OCI-M2 (cell line): Measurements from ENCODE around the gene PIR.

Source experiments
- DNase-seq: peaks from one replicate; lab custom pipeline; 2025; ENCODE audit not compliant: unreplicated experiment; lab: John Stamatoyannopoulos, UW

Gene PIR

DNA sequence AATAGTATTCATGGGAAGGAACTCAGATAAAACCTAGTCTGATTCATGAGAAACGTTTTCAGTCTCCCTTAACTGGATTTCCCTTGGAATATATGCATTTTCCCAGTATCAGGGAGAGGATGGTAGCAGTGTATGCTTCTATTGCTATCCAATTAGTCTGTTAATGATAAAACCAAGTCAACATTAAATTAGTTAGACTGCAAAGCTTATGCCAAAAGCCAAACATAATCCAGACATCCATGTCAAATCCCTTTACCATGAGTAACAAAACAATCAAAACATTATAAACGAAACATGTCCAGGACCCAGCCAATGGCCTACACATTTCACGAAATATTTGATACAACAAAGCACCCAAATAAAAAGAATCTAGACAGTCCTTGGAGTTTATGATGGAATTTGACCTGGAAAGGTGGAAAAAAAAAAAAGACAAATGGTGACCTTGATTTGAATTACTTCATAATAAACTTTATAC lies 74.4 kb downstream of the PIR start:
- DNase-seq = no peak

DNA sequence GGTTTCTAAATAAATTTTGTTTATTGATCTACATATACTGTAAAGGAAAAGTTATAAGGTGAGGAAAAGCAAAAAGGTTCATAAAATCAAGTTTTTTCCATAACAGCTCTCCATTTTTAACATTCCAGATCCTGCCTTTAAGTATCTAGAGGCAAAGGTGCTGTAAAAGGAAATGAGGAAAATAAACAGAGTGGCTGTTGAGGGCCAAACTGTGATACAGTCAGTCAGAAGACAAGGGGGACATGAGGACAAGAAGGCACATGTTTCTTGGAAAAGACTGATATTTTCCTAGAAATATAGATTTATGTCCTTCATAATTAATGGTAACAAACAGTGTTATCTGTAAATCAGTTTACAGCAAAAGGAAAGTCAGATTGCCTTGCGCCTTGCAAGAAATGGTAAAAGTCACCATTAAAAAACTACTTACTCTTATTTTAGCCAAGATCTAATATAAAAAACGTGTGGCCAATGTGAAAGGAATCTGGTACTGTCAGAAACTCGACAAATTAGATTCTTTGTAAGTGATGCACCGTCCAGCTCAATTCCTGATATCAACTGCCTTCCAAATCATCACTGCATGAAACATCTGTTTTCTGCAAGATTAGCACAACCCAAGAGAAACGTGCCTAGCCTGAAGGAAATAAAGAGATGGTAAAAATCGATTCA lies 75.0 kb downstream of the PIR start:
- no peak for DNase-seq

DNA sequence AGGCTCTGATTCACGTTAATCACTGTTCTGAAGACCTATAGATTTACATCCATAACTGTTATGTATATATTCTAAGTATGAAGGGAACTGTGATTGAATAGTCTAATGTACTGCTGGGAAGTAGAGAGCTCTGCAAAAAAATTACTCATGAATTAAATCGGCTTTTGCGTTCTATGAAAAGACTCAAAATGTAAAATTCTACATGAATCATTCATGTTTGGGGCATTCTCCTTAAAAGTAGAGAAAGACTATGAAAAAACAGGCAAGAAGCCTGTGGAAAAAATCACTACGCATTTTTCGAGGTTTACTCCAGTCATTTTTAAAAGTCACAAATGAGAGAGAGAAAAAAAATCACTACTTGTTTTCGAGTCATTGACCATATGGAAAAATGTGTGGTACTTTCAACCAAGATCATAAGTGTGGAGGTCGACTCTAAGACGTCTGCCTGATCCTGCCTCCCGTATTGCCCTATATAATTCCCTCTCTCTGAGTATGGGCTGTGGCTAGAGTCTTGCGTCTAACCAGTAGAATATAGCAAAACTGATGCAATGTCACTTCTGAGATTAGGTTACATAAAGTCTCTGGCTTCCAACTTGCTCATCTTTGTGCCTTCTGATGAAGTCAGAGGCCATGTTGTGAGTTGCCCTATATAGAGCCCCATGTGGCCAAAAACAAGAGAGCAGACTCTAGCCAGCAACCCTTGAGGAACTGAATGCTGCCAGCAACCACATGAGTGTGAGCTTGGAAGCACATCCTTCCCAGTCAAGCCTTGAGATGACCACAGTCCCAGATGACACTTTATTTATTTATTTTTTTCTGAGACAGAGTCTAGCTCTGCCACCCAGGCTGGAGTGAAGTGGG lies 76.8 kb downstream of the PIR start:
- DNase-seq = no peak

DNA sequence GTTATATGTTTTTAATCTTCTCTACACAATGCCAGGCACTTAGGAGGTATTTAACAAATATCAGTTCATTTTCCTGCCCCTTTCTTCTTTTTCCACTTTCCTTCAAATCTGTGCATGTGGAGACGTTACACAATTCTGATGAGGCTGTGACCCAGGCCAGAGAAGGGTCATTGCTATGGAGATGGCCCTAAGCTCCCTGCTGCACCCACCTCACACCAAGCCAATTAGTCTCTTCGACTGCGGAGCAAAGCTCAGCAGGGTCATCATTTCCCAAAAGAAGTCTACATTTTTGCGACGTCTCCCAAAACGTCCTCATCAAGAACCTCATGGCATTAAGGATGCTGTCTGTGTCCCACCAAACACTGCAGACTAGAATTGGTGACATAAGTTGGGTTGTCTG lies 80.0 kb downstream of the PIR start:
- no peak for DNase-seq

DNA sequence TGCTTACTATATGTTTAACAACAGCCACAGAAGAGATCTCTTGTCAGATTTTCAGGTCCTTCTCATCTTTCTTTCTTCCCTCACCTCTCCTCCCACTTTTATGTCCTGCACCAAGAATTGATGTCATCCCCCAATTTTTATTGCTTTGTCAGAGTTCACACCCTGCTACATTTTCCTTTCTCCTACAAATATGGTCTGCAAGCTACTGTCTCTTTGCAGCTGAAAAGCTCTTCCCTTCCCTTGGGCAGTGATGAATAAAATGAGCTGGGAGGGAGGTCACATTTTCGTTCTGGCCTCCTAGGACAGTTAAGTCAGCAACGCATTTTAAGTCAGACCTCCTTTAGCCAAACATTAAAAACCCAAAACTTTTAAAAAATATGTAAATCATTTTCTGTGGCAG lies 82.2 kb downstream of the PIR start:
- DNase-seq = no peak

DNA sequence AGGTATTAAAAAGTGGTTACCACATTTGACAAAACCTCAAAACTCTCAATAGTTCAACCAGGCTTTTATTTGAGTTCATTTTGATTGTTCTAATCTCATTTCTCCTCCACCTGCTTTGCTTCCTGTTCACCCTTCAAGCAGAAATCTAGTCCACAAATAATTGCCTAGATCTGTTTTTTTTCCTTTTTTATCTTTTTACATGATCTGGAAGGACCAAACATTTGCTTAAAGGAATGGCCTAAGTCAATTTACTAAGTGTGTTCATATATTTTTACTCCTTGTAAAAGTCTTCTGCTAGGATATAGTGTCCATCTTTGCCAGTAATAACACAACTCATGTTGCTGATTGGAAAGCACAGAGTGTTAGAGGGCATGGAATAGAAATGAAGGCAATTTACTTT lies 82.7 kb downstream of the PIR start:
- DNase-seq = no peak

DNA sequence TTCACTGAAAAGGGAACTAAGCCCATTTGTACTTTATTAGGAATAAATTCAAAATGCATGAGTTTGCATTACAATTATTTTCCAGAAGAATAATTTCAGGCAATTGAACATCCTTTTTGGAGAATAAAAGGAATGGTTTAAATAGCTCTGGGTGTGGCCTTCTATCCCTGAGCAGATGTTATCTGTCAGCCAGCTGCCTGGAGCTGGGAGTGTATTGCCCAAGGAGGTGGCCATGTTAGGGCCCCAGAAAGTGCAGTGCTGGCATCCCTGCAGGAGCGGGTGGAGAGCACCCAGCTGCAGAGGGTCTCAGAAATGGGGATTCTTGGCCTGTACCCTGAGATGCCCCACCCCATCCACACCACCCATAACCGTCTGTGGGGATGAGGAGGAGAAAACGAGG lies 87.3 kb downstream of the PIR start:
- DNase-seq = no peak

DNA sequence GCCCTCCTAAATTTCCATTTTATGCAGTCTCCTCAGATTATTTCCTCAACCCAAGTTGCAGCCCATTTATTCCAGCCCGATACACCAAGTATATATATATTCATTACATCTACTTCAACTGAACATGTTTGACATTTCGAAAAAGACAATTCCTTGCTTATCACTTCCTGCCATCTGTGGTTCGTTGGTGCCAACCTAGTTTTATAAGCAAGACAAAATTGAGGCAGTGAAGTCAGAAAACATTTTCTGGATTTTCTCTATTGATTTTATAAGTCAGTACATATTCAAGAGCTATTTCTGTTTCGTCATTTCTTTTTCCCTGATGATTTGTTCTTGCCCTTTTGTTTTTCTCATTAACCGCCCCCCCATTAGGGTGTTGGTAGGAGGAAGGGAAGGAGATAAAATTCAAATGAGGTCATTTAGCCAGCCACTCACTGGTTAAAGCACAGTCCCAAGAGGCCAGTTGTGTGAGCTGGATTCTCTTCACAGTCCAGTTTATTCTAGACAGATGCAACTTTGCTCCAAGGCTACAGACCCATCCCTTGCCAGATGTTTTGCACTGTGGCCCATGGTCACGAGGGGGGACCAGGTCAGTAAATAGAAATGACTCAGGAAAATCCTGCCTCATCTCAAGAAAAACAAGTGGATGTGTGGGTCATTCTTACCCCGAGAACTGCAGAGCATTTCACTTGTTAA lies 88.6 kb downstream of the PIR start:
- DNase-seq = peak; percentile 10

DNA sequence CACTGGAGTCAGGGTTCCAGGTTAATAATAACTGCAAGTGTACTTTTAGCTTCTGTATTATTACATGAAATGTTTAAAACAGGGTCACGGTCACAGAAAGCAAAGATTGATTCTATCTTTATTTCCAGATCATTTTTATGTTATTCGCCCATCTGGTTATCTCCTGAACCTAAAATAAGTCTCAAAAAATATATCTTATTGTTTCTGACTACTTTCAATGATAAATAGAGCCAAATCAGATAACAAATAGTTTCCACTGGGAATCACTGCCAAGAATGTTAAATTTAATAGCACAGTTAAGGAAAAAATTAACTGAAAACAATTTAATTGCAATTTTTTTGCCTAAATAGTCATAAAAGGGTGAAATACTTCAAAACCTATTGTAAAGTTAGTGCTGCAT lies 91.8 kb downstream of the PIR start:
- DNase-seq = no peak

DNA sequence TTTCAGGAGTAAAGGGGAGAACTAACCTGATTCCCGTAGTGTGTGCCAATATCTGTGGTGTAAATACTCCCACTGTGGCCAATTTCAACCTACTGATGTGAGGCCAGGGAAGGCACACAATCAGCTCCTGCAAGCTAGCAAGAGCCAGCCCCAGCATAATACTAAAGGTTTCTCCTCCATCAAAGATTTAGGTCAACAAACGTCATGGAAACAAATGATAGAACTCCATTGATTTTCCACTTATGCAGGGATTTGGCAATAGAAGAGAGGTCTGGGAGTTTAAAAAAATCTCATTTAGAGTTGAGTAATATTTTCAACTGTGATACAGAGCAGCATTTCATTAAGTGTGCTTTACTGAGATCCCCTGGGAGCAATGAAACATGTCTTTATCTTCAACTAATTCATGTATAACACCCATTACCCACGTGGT lies 93.2 kb downstream of the PIR start:
- no peak for DNase-seq

DNA sequence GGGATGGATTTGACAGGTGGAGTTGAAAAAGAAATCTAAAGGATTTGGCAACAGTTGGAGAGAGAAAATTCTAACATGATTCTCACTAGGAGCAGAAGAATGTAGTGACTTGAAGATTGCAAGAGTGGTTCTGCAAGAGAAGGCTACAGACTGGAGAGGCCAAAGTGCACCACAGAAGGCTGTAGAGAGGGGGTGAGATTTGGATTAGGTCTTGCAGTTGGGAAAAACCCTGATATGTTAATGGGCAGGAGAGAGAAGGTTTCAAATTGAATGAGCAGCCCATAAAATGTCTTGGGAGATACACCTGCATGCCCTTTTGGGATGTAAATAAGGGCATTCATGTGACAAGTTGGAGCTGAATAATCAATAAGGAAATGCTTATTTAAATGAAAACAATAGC lies 94.3 kb downstream of the PIR start:
- no peak for DNase-seq

DNA sequence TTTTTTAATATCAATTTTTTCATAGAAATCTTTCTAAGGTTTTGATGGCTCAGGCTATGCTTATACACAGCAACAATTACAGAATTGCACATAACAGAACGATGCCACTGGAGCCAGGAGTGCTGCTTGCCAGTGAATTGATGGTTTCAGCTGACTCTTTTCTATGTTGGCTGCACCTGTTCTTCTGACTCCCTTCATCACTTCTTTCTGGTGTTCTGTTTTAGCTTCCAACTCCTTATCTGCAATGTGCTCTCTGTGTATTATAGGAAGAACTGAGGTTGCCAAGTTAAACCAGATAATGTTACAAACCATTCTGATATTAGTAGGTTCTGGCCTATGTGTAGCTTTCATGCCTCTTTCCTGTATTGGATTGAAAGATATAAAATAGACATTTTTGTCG lies 97.3 kb downstream of the PIR start:
- DNase-seq = no peak

DNA sequence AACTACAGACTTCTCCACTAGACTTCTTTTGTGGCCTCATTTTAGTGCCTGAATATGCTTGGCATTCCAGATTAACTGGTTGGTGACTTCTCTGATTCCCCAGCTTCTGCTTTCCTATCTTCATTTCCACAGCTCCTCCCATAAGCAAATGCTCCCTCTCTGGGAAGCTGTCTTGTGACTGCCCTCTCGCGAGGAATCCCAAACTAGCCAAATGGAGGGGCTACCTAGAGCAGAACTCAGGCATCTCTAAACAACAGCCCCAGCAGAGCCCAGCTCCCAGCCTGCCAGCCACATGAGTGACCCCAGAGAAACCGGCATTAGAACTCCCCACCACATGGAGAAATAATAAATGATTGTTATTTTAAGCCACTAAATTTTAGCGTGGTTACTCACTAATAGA lies 101.3 kb downstream of the PIR start:
- no peak for DNase-seq

DNA sequence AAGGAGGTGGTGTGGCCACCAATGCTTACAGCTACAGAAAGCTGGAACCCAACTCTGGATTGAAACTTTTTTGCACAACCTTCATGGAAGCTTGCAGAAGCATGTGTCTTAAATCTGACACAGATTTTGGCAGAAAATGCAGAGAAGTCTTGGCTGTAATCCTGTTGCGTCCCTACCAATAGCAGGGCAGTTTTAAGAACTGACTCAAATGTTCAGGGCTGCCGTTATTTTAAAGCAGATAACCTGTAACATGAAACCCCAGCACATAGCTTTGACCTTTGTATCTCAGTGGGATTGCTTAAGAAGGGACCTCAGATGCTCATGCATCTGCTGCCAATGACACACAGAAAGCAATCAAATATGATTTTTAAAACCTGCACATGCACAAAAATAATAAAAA lies 108.8 kb downstream of the PIR start, which contains the start of gene VEGFD:
Gene VEGFD (minus strand): TSS at position 110 of the 400 bp plus-strand sequence. CDS start 467 bp downstream, outside the sequence.
- no peak for DNase-seq

DNA sequence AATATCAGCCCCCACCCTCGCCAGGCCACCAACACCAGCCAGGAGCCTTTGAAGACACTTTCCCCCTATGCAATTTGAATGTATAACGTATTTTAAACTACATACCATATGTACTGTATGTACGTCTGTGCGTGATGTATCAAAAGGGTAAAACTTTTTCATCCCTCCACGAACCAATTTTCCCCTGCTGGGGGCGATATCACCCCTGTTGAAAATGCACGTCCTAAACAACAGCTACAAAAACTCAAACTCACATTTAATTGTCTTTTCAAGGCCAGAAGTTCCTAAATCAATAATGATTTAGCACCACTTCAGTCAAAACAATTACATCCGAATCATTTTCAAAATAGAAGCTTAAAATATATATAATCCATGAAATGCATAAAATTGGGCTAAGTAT lies 110.3 kb downstream of the PIR start:
- DNase-seq = no peak

DNA sequence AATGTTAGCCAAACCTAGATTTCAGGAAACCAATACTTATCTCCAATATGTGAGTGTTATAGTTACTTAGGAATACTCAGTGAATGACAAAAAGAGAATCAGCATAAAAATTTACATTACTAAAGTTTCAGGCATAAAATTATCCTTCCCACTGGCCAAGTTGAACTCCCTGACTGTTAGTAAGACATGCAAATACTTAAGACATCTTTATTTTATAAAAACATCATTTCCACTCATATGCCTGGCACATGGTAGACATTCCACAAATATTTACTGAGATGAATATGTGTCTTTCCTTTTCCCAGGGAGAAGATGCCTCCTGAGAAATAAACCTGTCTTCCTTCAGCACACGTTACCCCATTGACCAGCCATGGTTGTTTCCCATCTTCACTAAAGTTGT lies 116.2 kb downstream of the PIR start:
- no peak for DNase-seq

DNA sequence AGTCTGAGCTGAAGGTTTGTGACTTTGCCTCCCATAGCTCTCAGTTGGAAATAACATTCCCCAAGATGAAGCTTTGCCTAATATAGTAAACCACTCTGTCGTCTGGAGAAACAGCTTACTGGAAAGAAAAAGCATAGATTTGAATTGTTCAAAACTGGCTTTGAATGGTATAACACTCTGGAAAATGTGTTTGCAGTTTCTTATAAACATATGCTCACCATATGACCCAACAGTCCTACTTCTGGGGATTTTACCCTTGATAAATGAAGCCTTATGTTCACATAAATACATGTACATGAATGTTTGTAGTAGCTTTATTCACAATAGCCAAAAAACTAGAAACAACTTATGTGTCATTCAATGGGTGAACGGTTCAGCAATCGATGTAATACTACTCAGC lies 119.2 kb downstream of the PIR start:
- DNase-seq = no peak

DNA sequence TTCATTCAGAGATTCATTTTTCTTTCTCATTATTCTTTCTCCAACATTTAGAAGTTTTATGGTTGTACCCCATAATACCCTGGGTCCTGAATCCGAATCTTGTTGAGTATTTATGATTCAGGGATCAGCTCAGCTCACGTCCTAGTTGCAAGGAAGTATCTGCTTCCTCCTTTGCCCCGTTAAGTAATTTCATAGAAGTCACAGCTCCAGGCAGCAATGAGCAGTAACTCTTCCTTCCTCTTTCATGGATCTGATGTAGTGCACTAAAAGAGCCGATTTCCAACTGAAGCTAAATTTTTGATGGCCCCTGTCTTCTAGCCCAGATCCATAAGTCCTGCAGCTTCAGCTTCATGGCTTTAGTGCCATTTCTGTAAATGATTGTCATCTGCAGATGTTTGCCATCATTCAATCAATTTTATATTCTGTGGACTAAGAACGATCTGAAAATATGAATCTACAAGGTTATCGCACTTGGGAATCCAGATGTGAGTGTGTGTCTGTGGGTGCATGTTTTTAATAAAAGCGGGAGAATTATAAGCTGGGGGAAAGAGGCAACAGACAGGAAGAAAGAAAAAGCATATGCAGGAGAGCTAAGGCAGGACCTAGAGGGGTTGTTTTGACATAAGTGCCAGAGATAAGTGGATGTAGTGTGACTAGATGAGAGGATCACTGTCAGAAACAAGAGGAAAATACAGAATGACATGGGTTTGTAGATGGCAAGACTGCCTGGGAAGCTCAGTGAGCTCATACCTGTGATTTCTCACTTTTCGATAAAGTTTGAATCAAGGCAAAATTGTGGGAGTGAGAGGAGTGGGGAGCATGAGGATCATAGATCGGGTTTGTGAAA lies 126.4 kb downstream of the PIR start:
- no peak for DNase-seq

DNA sequence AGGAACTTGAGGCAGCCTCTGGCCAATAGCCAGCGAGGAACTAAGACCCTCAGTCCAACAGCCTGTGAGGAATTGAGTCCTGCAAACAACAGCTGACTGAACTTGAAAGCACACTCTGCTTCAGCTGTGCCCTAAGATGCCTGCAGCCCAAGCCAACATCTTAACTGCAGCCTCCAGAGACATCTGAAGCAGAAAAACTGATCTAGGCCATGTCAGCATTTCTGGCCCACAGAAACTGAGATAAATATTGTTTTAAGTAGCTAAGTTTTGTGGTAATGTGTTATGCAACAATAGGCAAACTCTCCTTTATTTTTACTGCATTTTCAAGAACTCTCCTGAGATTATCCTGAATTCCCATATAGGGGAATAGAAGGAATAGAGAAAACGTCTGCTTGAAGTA lies 133.4 kb downstream of the PIR start:
- no peak for DNase-seq

DNA sequence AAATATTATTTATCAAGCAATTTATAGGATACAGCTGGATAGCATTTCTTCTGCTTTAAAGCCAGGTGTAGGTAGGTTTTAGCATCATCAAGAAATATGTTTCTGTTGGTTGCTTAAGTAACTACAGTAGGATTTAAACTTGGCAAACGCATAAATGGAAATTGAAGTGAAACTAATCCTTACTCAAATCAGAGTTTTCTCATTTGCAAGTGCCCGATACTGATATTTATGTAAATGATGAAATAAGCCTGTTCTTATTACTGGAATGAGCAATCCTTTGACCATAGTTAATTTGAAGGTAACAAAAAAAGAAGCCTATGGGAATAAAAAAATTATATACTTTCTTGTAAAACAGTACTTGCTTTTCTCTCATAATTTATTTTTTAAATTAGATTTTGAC lies 134.6 kb downstream of the PIR start:
- no peak for DNase-seq

DNA sequence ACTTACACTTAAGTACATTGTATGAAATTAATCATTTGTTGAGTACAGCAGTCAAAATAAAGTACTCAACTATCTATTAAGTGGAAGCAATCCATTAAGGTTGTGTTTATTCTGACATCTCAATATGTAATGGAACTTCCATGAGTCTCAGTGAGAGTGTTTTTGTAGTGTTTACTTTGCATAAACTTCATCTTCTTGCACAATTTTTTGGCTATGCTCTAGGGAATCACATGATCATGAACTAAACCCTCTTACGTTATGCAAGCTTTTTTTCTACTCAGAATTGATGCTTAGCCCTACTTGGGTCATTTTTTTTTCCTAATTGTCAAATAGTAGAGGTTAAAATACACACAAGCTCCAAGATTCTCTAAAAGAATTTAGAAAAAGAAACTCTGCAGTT lies 136.7 kb downstream of the PIR start:
- DNase-seq = no peak
